ENCODE measurements around the gene FBXL12.
A peak's percentile ranks its signal among the peaks of the same experiment; 100 is the strongest.
"Not testable (repeated sequence)": the region's sequence is repeated elsewhere in the genome, so short reads cannot be mapped to it uniquely, and the experiment has no call there.

Gene FBXL12

GRCh38 chr19:9791073-9791367 is 27.9 kb downstream of the FBXL12 start:
- peak overlapping the region; percentile 54 for H3K4me3 ChIP-seq (ENCODE audit: low read length)
- H3K9ac ChIP-seq (ENCODE audit: low read depth, low read length); H3K4me1 ChIP-seq (ENCODE audit: insufficient read depth, low read length); H3K36me3 ChIP-seq (ENCODE audit: insufficient read depth, low read length); H3K27me3 ChIP-seq (ENCODE audit: insufficient read depth, low read length); H3K9me3 ChIP-seq (ENCODE audit: insufficient read depth, low read depth, low read length); H3K27ac ChIP-seq (ENCODE audit: low read depth, low read length): not testable (repeated sequence)
- 86% methylated on average over 6 of the region's 6 CpGs for WGBS

DNA sequence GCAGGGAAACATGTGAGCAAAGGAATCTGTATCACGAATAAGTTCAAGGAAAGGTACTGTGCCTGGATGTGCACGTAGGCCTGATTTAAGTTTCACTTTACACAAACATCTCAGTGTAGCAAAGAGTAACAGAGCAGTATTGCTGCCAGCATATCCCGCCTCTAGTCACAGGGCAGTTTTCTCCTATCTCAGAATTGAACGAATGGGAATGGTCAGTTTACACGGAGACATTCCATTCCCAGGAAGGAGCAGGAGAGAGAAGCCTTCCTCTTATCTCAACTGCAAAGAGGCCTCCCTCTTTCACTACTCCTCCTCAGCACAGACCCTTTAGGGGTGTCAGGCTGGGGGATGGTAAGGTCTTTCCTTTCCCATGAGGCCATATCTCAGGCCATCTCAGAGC is 29.3 kb downstream of the FBXL12 start:
- H3K36me3 ChIP-seq (ENCODE audit: insufficient read depth, low read length); H3K4me1 ChIP-seq (ENCODE audit: insufficient read depth, low read length); H3K9me3 ChIP-seq (ENCODE audit: insufficient read depth, low read depth, low read length); H3K9ac ChIP-seq (ENCODE audit: low read depth, low read length); H3K27me3 ChIP-seq (ENCODE audit: insufficient read depth, low read length); H3K4me3 ChIP-seq (ENCODE audit: low read length): not testable (repeated sequence)
- peak overlapping the region; percentile 55; the same call in 1 of the 2 replicates for H3K27ac ChIP-seq (ENCODE audit: low read depth, low read length)
- 70% methylated on average over 5 of the region's 5 CpGs for WGBS

DNA sequence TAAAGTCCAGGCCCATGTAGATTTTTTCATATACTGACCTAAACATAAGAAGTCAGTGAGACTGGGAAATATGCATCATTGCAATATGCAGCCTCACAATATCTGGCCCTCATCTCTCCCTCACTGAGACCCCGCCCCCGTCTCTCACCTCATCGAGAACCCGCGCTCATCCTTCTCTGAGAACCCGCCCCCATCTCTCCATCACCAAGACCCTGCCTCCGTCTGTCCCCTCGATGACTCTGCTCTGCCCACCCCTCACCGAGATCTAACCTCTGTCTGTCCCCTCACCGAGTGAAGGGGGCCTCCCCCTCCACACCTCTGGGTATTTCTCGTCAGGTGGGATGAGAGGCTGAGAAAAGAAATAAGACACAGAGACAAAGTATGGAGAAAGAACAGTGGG is 29.8 kb downstream of the FBXL12 start:
- no peak overlapping the region for H3K27ac ChIP-seq (ENCODE audit: low read depth, low read length)
- no peaks in the 10 kb centered on the region for H3K27me3 ChIP-seq (ENCODE audit: insufficient read depth, low read length)
- H3K36me3 ChIP-seq (ENCODE audit: insufficient read depth, low read length) = no peaks in the 10 kb centered on the region
- no peak overlapping the region for H3K9ac ChIP-seq (ENCODE audit: low read depth, low read length)
- H3K4me3 ChIP-seq (ENCODE audit: low read length) = no peak overlapping the region
- H3K4me1 ChIP-seq (ENCODE audit: insufficient read depth, low read length) = peaks cover 14% of the 10 kb centered on the region
- 82% methylated on average over 11 of the region's 11 CpGs for WGBS
- no peaks in the 10 kb centered on the region for H3K9me3 ChIP-seq (ENCODE audit: insufficient read depth, low read depth, low read length)

DNA sequence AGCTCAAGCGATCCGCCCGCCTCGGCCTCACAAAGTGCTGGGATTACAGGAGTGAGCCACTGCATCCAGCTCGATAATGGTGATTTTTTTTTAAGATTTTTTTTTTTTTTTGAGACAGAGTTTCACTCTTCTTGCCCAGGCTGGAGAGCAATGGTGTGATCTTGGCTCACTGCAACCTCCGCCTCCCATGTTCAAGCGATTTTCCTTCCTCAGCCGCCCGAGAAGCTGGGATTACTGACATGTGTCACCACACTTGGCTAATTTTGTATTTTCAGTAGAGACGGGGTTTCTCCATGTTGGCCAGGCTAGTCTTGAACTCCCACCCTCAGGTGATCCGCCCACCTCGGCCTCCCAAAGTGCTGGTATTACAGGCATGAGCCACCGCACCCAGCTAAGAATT is 30.3 kb downstream of the FBXL12 start:
- H3K27me3 ChIP-seq (ENCODE audit: insufficient read depth, low read length); H3K36me3 ChIP-seq (ENCODE audit: insufficient read depth, low read length); H3K9me3 ChIP-seq (ENCODE audit: insufficient read depth, low read depth, low read length); H3K9ac ChIP-seq (ENCODE audit: low read depth, low read length); H3K27ac ChIP-seq (ENCODE audit: low read depth, low read length); H3K4me3 ChIP-seq (ENCODE audit: low read length): not testable (repeated sequence)
- 96% methylated on average over 13 of the region's 13 CpGs for WGBS
- peaks cover 16% of the 10 kb centered on the region for H3K4me1 ChIP-seq (ENCODE audit: insufficient read depth, low read length)

DNA sequence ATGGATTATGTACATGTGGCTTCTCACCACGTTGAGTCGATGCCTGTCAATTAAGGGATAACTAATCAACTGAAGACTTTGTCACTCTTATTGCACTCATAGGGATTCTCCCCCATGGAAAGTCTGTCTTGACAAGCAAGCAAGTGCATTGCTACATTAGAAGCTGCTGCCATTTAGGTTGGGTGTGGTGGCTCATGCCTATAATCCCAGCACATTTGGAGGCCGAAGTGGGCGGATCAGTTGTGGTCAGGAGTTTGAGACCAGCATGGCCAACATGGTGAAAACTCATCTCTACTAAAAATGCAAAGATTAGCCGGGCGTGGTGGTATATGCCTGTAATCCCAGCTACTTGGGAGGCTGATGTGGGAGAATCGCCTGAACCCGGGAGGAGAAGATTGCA is 32.1 kb downstream of the FBXL12 start:
- Histone ChIP-seq H3K27me3 (ENCODE audit: insufficient read depth, low read length) (no peaks in the 10 kb centered on the region), H3K4me3 (ENCODE audit: low read length) (no peak overlapping the region), H3K9ac (ENCODE audit: low read depth, low read length) (no peak overlapping the region), H3K9me3 (ENCODE audit: insufficient read depth, low read depth, low read length) (no peaks in the 10 kb centered on the region), H3K36me3 (ENCODE audit: insufficient read depth, low read length) (no peaks in the 10 kb centered on the region), H3K27ac (ENCODE audit: low read depth, low read length) (no peak overlapping the region; the same call in 1 of the 2 replicates), H3K4me1 (ENCODE audit: insufficient read depth, low read length) (peaks cover 16% of the 10 kb centered on the region)
- 94% methylated on average over 8 of the region's 8 CpGs for WGBS

GRCh38 chr19:9786342-9786741 is 32.5 kb downstream of the FBXL12 start:
- peaks cover 16% of the 10 kb centered on the region for H3K4me1 ChIP-seq (ENCODE audit: insufficient read depth, low read length)
- no peaks in the 10 kb centered on the region for H3K9me3 ChIP-seq (ENCODE audit: insufficient read depth, low read depth, low read length)
- 51% methylated on average over 9 of the region's 9 CpGs for WGBS
- peak overlapping the region; percentile 88 for H3K4me3 ChIP-seq (ENCODE audit: low read length)
- no peaks in the 10 kb centered on the region for H3K27me3 ChIP-seq (ENCODE audit: insufficient read depth, low read length)
- H3K36me3 ChIP-seq (ENCODE audit: insufficient read depth, low read length) = no peaks in the 10 kb centered on the region
- H3K27ac ChIP-seq (ENCODE audit: low read depth, low read length) = peak overlapping the region; percentile 99; the same call in 1 of the 2 replicates
- H3K9ac ChIP-seq (ENCODE audit: low read depth, low read length) = peak overlapping the region; percentile 89; the same call in 1 of the 2 replicates

- WGBS = under 1% methylated on average over 62 of the region's 74 CpGs
- H3K27ac ChIP-seq (ENCODE audit: low read depth, low read length) = peak overlapping the region; percentile 99
- no peaks in the 10 kb centered on the region for H3K9me3 ChIP-seq (ENCODE audit: insufficient read depth, low read depth, low read length)
Observed at GRCh38 chr19:9785367-9786331, 33.2 kb downstream of the FBXL12 start.

GRCh38 chr19:9784163-9784496 is 34.7 kb downstream of the FBXL12 start:
- not testable (repeated sequence) for H3K9me3 ChIP-seq (ENCODE audit: insufficient read depth, low read depth, low read length); H3K36me3 ChIP-seq (ENCODE audit: insufficient read depth, low read length); H3K27me3 ChIP-seq (ENCODE audit: insufficient read depth, low read length)
- WGBS = 90% methylated on average over 6 of the region's 6 CpGs
- H3K4me3 ChIP-seq (ENCODE audit: low read length) = peak overlapping the region; percentile 68; the same call in 1 of the 2 replicates
- peak overlapping the region; percentile 62; the same call in 1 of the 2 replicates for H3K27ac ChIP-seq (ENCODE audit: low read depth, low read length)
- peak overlapping the region; percentile 81; the same call in 1 of the 2 replicates for H3K9ac ChIP-seq (ENCODE audit: low read depth, low read length)
- peaks cover 12% of the 10 kb centered on the region for H3K4me1 ChIP-seq (ENCODE audit: insufficient read depth, low read length)

More at GRCh38 chr19:9785367-9786331, 33.2 kb downstream of the FBXL12 start:
- Histone ChIP-seq H3K4me3 (ENCODE audit: low read length) (peak overlapping the region; percentile 88), H3K36me3 (ENCODE audit: insufficient read depth, low read length) (no peaks in the 10 kb centered on the region), H3K9ac (ENCODE audit: low read depth, low read length) (peak overlapping the region; percentile 89), H3K27me3 (ENCODE audit: insufficient read depth, low read length) (no peaks in the 10 kb centered on the region), H3K4me1 (ENCODE audit: insufficient read depth, low read length) (peaks cover 16% of the 10 kb centered on the region)

- no peak overlapping the region for H3K9ac ChIP-seq (ENCODE audit: low read depth, low read length)
- H3K4me3 ChIP-seq (ENCODE audit: low read length) = no peak overlapping the region
- H3K36me3 ChIP-seq (ENCODE audit: insufficient read depth, low read length) = no peaks in the 10 kb centered on the region
- H3K4me1 ChIP-seq (ENCODE audit: insufficient read depth, low read length) = peaks cover 12% of the 10 kb centered on the region
- 91% methylated on average over 2 of the region's 2 CpGs for WGBS
- H3K9me3 ChIP-seq (ENCODE audit: insufficient read depth, low read depth, low read length) = no peaks in the 10 kb centered on the region
- no peak overlapping the region for H3K27ac ChIP-seq (ENCODE audit: low read depth, low read length)
- no peaks in the 10 kb centered on the region for H3K27me3 ChIP-seq (ENCODE audit: insufficient read depth, low read length)
Observed at GRCh38 chr19:9782338-9782737, 36.5 kb downstream of the FBXL12 start.

- no peaks in the 10 kb centered on the region for H3K4me1 ChIP-seq (ENCODE audit: insufficient read depth, low read length)
- peaks cover 8% of the 10 kb centered on the region; the same call in 1 of the 2 replicates for H3K9me3 ChIP-seq (ENCODE audit: insufficient read depth, low read depth, low read length)
- no peaks in the 10 kb centered on the region for H3K27me3 ChIP-seq (ENCODE audit: insufficient read depth, low read length)
- H3K9ac ChIP-seq (ENCODE audit: low read depth, low read length) = peak within 1 kb of the TSS; percentile 88
- peak within 1 kb of the TSS; percentile 96 for H3K4me3 ChIP-seq (ENCODE audit: low read length)
- WGBS = under 1% methylated on average over 65 of the region's 65 CpGs
- peak within 1 kb of the TSS; percentile 98 for H3K27ac ChIP-seq (ENCODE audit: low read depth, low read length)
- no peaks in the 10 kb centered on the region for H3K36me3 ChIP-seq (ENCODE audit: insufficient read depth, low read length)
Observed at GRCh38 chr19:9768175-9769112, 50.4 kb downstream of the FBXL12 start, which contains the start of gene ZNF846. Gene ZNF846 (minus strand): TSS chr19:9768738. CDS start chr19:9764950, 3,788 bp downstream.
